ENCODE results near the gene BCL6. TPM values are rescaled to one million over a fixed set of nuclear protein-coding genes. Genes with fewer than 3 reads are reported as not detected.
A peak's percentile ranks its signal among the peaks of the same experiment; 100 is the strongest.

The BCL6 gene
- total and polyA plus RNA-seq, 10 of the 15 experiments (the other 5 are each of a cell fraction or from before 2014, with no cell fraction given): 0.04 to 0.85 (median 0.15) TPM

GRCh38 chr3:187743195-187744141 is 1.8 kb downstream of the BCL6 start:
- TF ChIP-seq SUZ12 (IDR thresholded peaks at IDR 0.05; ENCODE audit: unreplicated experiment): peak; percentile 15
- no peak for TF ChIP-seq BRCA1 (IDR thresholded peaks at IDR 0.05; ENCODE audit: low read depth, low read length)
- DNase-seq (ENCODE audit: low read depth, low spot score) (no peak), ATAC-seq (no peak), FAIRE-seq (no peak)
- RAD21 ChIA-PET (ENCODE audit: unreplicated experiment): interaction anchor here (0.8 to 1.3 kb wide), 5 partner anchors 192 to 1212 kb away, joined by 3 to 6 read pairs (median 3); no protein-coding TSS in a partner anchor
- H3K9me3 ChIP-seq (replicated peaks; ENCODE audit: control insufficient read depth, insufficient read depth, low read length): no peaks in the 10 kb centered on the region
- no peak overlapping the region for H2AFZ ChIP-seq (ENCODE audit: control insufficient read depth, low read depth, low read length)
- H3K27me3 ChIP-seq (replicated peaks in 1 of 2; ENCODE audit: control insufficient read depth in 2 of 2, insufficient read depth in 2 of 2, low read length in 1 of 2): peaks cover 16 to 18% of the 10 kb centered on the region in 2 experiments
- SMC1A ChIA-PET (ENCODE audit: uncharacterized antibody, unreplicated experiment): interaction anchor here (0.6 to 1.9 kb wide), 8 partner anchors 9 to 1233 kb away, joined by 3 to 8 read pairs (median 4); no protein-coding TSS in a partner anchor
- in situ Hi-C loops (cut with MboI): loop anchor here (5.0 kb wide), 2 partner anchors 1009 to 1209 kb away; no protein-coding TSS in a partner anchor
- H3K4me3 ChIP-seq: no peak overlapping the region
- 2% methylated on average over 37 of the region's 45 CpGs for WGBS (ENCODE audit: insufficient coverage, insufficient replicate concordance, low lambda C conversion rate, missing lambda C conversion rate)
- H3K4me1 ChIP-seq (ENCODE audit: control insufficient read depth, insufficient read depth, low read length): no peaks in the 10 kb centered on the region; the same call in 1 of the 2 replicates
- no peaks in the 10 kb centered on the region for H3K79me2 ChIP-seq (ENCODE audit: control insufficient read depth, insufficient read depth, low read length)
- POLR2A ChIA-PET: no interaction called here
- H3K9ac ChIP-seq (ENCODE audit: control insufficient read depth, insufficient read depth, low read length): no peak overlapping the region
- BruUV-seq (replicated peaks): no TSS peak
- intact Hi-C loops (cut with micrococcal nuclease; ENCODE audit: unreplicated experiment): loop anchor here (2.0 to 10.0 kb wide), 9 partner anchors 175 to 921 kb away; no protein-coding TSS in a partner anchor
- H3K4me2 ChIP-seq (ENCODE audit: control insufficient read depth, insufficient read depth): peak overlapping the region; percentile 95; the same call in 1 of the 2 replicates
- no peaks in the 10 kb centered on the region for H4K20me1 ChIP-seq (ENCODE audit: control insufficient read depth, insufficient read depth)
- no peak overlapping the region for H3K27ac ChIP-seq (ENCODE audit: control insufficient read depth, insufficient read depth)
- H3K36me3 ChIP-seq (ENCODE audit: control insufficient read depth in 2 of 2, insufficient read depth in 2 of 2, low read length in 1 of 2): no peaks in the 10 kb centered on the region
- CTCF ChIA-PET: interaction anchor here (0.9 to 2.3 kb wide), 9 partner anchors 17 to 1298 kb away, joined by 3 to 30 read pairs (median 3); no protein-coding TSS in a partner anchor
